ENCODE measurements around the gene IFT57.

The IFT57 gene

GRCh38 chr3:108127301-108127988 lies 94.8 kb downstream of the IFT57 start:
- Histone ChIP-seq H2AFZ (ENCODE audit: low read depth, low read length) (peak overlapping the region; percentile 83), H3K36me3 (ENCODE audit: insufficient read depth, low read length) (no peaks in the 10 kb centered on the region), H3K27ac (ENCODE audit: low read length) (peak overlapping the region; percentile 98), H3K4me3 (ENCODE audit: low read depth in 1 of 2, low read length in 2 of 2) (peak overlapping the region in 1 of 2 experiments; percentile 47; a peak in 2 of 4 replicates), H3K79me2 (ENCODE audit: insufficient read depth, low read length) (0 out of 2 replicates have a peak, but pooled peaks cover 6% of the 10 kb centered on the region), H3K9me3 (ENCODE audit: insufficient read depth, low read length, severe bottlenecking) (no peaks in the 10 kb centered on the region), H3K4me2 (ENCODE audit: insufficient read depth, low read length) (peak overlapping the region; percentile 84), H3K27me3 (ENCODE audit: insufficient read depth, low read length, poor library complexity) (no peaks in the 10 kb centered on the region), H3K9ac (ENCODE audit: low read depth, low read length) (peak overlapping the region; percentile 61), H3K4me1 (ENCODE audit: insufficient read depth, low read length) (peaks cover 47% of the 10 kb centered on the region), H4K20me1 (ENCODE audit: insufficient read depth, low read length) (no peaks in the 10 kb centered on the region)
- peak; percentile 78 for ATAC-seq (ENCODE audit: insufficient read depth, low read depth)
- peak; percentile 85 for DNase-seq
- no peak for TF ChIP-seq EZH2 (IDR thresholded peaks at IDR 0.05; ENCODE audit: borderline replicate concordance, low read depth, low read length, severe bottlenecking)
- TF ChIP-seq CTCF (IDR thresholded peaks at IDR 0.05; ENCODE audit: borderline replicate concordance, extremely low read depth, low read length, poor library complexity, severe bottlenecking) = peak; percentile 16

- Histone ChIP-seq H4K20me1 (ENCODE audit: insufficient read depth, low read length) (no peaks in the 10 kb centered on the region), H3K27me3 (ENCODE audit: insufficient read depth, low read length, poor library complexity) (no peaks in the 10 kb centered on the region), H3K4me3 (ENCODE audit: low read depth in 1 of 2, low read length in 2 of 2) (peak overlapping the region; percentile 3 to 61; a peak in 3 of 4 replicates), H3K9ac (ENCODE audit: low read depth, low read length) (peak overlapping the region; percentile 61), H3K27ac (ENCODE audit: low read length) (peak overlapping the region; percentile 98), H3K79me2 (ENCODE audit: insufficient read depth, low read length) (0 out of 2 replicates have a peak, but pooled peaks cover 6% of the 10 kb centered on the region), H3K4me1 (ENCODE audit: insufficient read depth, low read length) (peaks cover 47% of the 10 kb centered on the region), H3K9me3 (ENCODE audit: insufficient read depth, low read length, severe bottlenecking) (no peaks in the 10 kb centered on the region), H3K36me3 (ENCODE audit: insufficient read depth, low read length) (no peaks in the 10 kb centered on the region), H2AFZ (ENCODE audit: low read depth, low read length) (peak overlapping the region; percentile 67), H3K4me2 (ENCODE audit: insufficient read depth, low read length) (peak overlapping the region; percentile 84)
- TF ChIP-seq EZH2 (IDR thresholded peaks at IDR 0.05; ENCODE audit: borderline replicate concordance, low read depth, low read length, severe bottlenecking) (no peak), CTCF (IDR thresholded peaks at IDR 0.05; ENCODE audit: borderline replicate concordance, extremely low read depth, low read length, poor library complexity, severe bottlenecking) (no peak)
- DNase-seq (no peak), ATAC-seq (ENCODE audit: insufficient read depth, low read depth) (no peak)
These were observed 95.9 kb downstream of the IFT57 start for GRCh38 chr3:108126348-108126747.

GRCh38 chr3:108125550-108126071 lies 96.6 kb downstream of the IFT57 start:
- H3K27me3 ChIP-seq (ENCODE audit: insufficient read depth, low read length, poor library complexity) = no peaks in the 10 kb centered on the region
- peak; percentile 85 for DNase-seq
- no peak for TF ChIP-seq EZH2 (IDR thresholded peaks at IDR 0.05; ENCODE audit: borderline replicate concordance, low read depth, low read length, severe bottlenecking)
- peak; percentile 26 for TF ChIP-seq CTCF (IDR thresholded peaks at IDR 0.05; ENCODE audit: borderline replicate concordance, extremely low read depth, low read length, poor library complexity, severe bottlenecking)
- ATAC-seq (ENCODE audit: insufficient read depth, low read depth) = peak; percentile 78
- peak overlapping the region; percentile 98 for H3K27ac ChIP-seq (ENCODE audit: low read length)
- H3K4me2 ChIP-seq (ENCODE audit: insufficient read depth, low read length) = peak overlapping the region; percentile 84
- 0 out of 2 replicates have a peak, but pooled peaks cover 6% of the 10 kb centered on the region for H3K79me2 ChIP-seq (ENCODE audit: insufficient read depth, low read length)
- no peaks in the 10 kb centered on the region for H4K20me1 ChIP-seq (ENCODE audit: insufficient read depth, low read length)
- peak overlapping the region; percentile 3 to 61; a peak in 3 of 4 replicates for H3K4me3 ChIP-seq (ENCODE audit: low read depth in 1 of 2, low read length in 2 of 2)
- H3K36me3 ChIP-seq (ENCODE audit: insufficient read depth, low read length) = no peaks in the 10 kb centered on the region
- H3K9ac ChIP-seq (ENCODE audit: low read depth, low read length) = peak overlapping the region; percentile 61
- peaks cover 47% of the 10 kb centered on the region for H3K4me1 ChIP-seq (ENCODE audit: insufficient read depth, low read length)
- peak overlapping the region; percentile 67 for H2AFZ ChIP-seq (ENCODE audit: low read depth, low read length)
- H3K9me3 ChIP-seq (ENCODE audit: insufficient read depth, low read length, severe bottlenecking) = no peaks in the 10 kb centered on the region
